Liver (tissue), 9 donors: ENCODE data around the gene RPL13A. TPM values are rescaled to one million over a fixed set of nuclear protein-coding genes. Genes with fewer than 3 reads are reported as not detected.
A peak's percentile ranks its signal among the peaks of the same experiment; 100 is the strongest.

Experiments
- DNase-seq: peaks from one replicate; pipeline ENCODE4 v3.0.0-alpha.2; 2017; ENCODE audit warnings: low spot score
- H3K27ac ChIP-seq, 2 donors: one replicate each; pipeline ENCODE4 v1.7.0; 2013; ENCODE audit warnings: inconsistent platforms in 2 of 2, low read length in 2 of 2, control low read depth in 1 of 2, low read depth in 1 of 2, mild to moderate bottlenecking in 1 of 2
- H3K27me3 ChIP-seq, 4 donors: one replicate each; pipeline versions ENCODE4 v1.6.1 to v1.7.0; 2013; ENCODE audit warnings: low read length in 3 of 4, inconsistent platforms in 1 of 4, mild to moderate bottlenecking in 1 of 4, moderate library complexity in 1 of 4; ENCODE audit not compliant: control insufficient read depth in 4 of 4, insufficient read depth in 4 of 4
- H3K36me3 ChIP-seq, 4 donors: one replicate each; pipeline versions ENCODE4 v1.6.1 to v1.7.0; 2013; ENCODE audit warnings: low read length in 3 of 4, mild to moderate bottlenecking in 3 of 4, low read depth in 1 of 4, moderate library complexity in 1 of 4; ENCODE audit not compliant: control insufficient read depth in 4 of 4, insufficient read depth in 3 of 4
- H3K4me1 ChIP-seq, 4 donors: one replicate each; pipeline versions ENCODE4 v1.6.1 to v1.7.0; 2013; ENCODE audit warnings: low read length in 3 of 4, mild to moderate bottlenecking in 3 of 4, moderate library complexity in 1 of 4; ENCODE audit not compliant: control insufficient read depth in 4 of 4, insufficient read depth in 4 of 4
- H3K4me3 ChIP-seq, 3 donors: one replicate each; pipeline versions ENCODE4 v1.6.1 to v1.7.0; 2013; ENCODE audit warnings: low read length in 3 of 3, control low read depth in 1 of 3, low read depth in 1 of 3, mild to moderate bottlenecking in 1 of 3
- H3K9ac ChIP-seq, 2 donors: one replicate each; pipeline ENCODE4 v1.7.0; 2013; ENCODE audit warnings: low read length in 2 of 2, mild to moderate bottlenecking in 2 of 2, moderate library complexity in 2 of 2, control low read depth in 1 of 2, low read depth in 1 of 2
- H3K9me3 ChIP-seq, 4 donors: one replicate each; pipeline versions ENCODE4 v1.6.1 to v1.7.0; 2013; ENCODE audit warnings: low read length in 3 of 4; ENCODE audit not compliant: control insufficient read depth in 4 of 4
- ATF3 ChIP-seq: IDR thresholded peaks from 2 replicates; pipeline ENCODE4 v1.6.1; 2016; ENCODE audit warnings: antibody characterized with exemption
- CTCF ChIP-seq: fragments of 150-350 bp; IDR thresholded peaks from 2 replicates; pipeline ENCODE4 v1.5.1; 2017; ENCODE audit warnings: improper control_type of control experiment, low read depth, low read length; ENCODE audit not compliant: missing input control
- EGR1 ChIP-seq, 2 donors: IDR thresholded peaks; 2 replicates each; pipeline ENCODE4 v1.6.1; 2016 to 2018; ENCODE audit warnings: antibody characterized with exemption in 2 of 2, low read depth in 2 of 2
- FOXA1 ChIP-seq: IDR thresholded peaks from 2 replicates; pipeline ENCODE4 v1.6.1; 2016; ENCODE audit warnings: antibody characterized with exemption
- FOXA2 ChIP-seq: IDR thresholded peaks from 2 replicates; pipeline ENCODE4 v1.6.1; 2016; ENCODE audit warnings: antibody characterized with exemption
- GABPA ChIP-seq, 2 donors: IDR thresholded peaks in 1 of 2; conservative IDR thresholded peaks in 1 of 2; 2 replicates each; pipeline ENCODE4 v1.6.1; 2016; ENCODE audit warnings: antibody characterized with exemption in 2 of 2, mild to moderate bottlenecking in 1 of 2, moderate library complexity in 1 of 2
- HNF4A ChIP-seq, 2 donors: conservative IDR thresholded peaks; 2 replicates each; pipeline ENCODE4 v1.6.1; 2016; ENCODE audit warnings: antibody characterized with exemption in 2 of 2, mild to moderate bottlenecking in 2 of 2
- HNF4G ChIP-seq: IDR thresholded peaks from 2 replicates; pipeline ENCODE4 v1.6.1; 2016; ENCODE audit warnings: antibody characterized with exemption
- JUND ChIP-seq, 2 donors: IDR thresholded peaks; 2 replicates each; pipeline ENCODE4 v1.6.1; 2016; ENCODE audit warnings: antibody characterized with exemption in 2 of 2
- MAX ChIP-seq: IDR thresholded peaks from 2 replicates; pipeline ENCODE4 v1.6.1; 2016; ENCODE audit warnings: antibody characterized with exemption
- NR2F2 ChIP-seq: IDR thresholded peaks from 2 replicates; pipeline ENCODE4 v1.6.1; 2016; ENCODE audit warnings: antibody characterized with exemption
- RAD21 ChIP-seq, 2 donors: IDR thresholded peaks; 2 replicates each; pipeline ENCODE4 v1.6.1; 2016; ENCODE audit warnings: antibody characterized with exemption in 2 of 2, mild to moderate bottlenecking in 2 of 2
- REST ChIP-seq: IDR thresholded peaks from 2 replicates; pipeline ENCODE4 v1.6.1; 2016; ENCODE audit warnings: antibody characterized with exemption, mild to moderate bottlenecking
- RXRA ChIP-seq, 2 donors: IDR thresholded peaks; 2 replicates each; pipeline ENCODE4 v1.6.1; 2017 to 2018; ENCODE audit warnings: antibody characterized with exemption in 2 of 2, mild to moderate bottlenecking in 1 of 2
- SP1 ChIP-seq: IDR thresholded peaks from 2 replicates; pipeline ENCODE4 v1.6.1; 2018; ENCODE audit warnings: antibody characterized with exemption, mild to moderate bottlenecking
- TAF1 ChIP-seq: conservative IDR thresholded peaks from 2 replicates; pipeline ENCODE4 v1.6.1; 2016; ENCODE audit warnings: antibody characterized with exemption, mild to moderate bottlenecking
- YY1 ChIP-seq: IDR thresholded peaks from 2 replicates; pipeline ENCODE4 v1.6.1; 2016; ENCODE audit warnings: antibody characterized with exemption, mild to moderate bottlenecking
- ZBTB33 ChIP-seq: IDR thresholded peaks from 2 replicates; pipeline ENCODE4 v1.6.1; 2016; ENCODE audit warnings: antibody characterized with exemption
- WGBS: extraction: QIAGEN DNeasy Blood & Tissue Kit; methylation state at CpG from one replicate; pipeline ENCODE4 v1.1.7; 2013; 5-methylcytosine and 5-hydroxymethylcytosine counted together
- polyA plus RNA-seq, 2 donors: library from polyadenylated mRNA; stranded (reverse) in 1 of 2; unstranded in 1 of 2; fragments of 200-250 nt in 1 of 2; fragments of >200 nt in 1 of 2; fragmentation: Nextera tagmentation in 1 of 2; extraction: Ambion mirVana in 1 of 2; gene quantifications; one replicate each; pipeline versions ENCODE4 v1.2.1 to v1.2.3, GENCODE V29; 2013 to 2015
- total RNA-seq, 2 donors: library from RNA; depleted of rRNA; stranded (reverse); fragments of >200 nt; gene quantifications; one replicate each; pipeline ENCODE4 v1.2.3, GENCODE V29; 2014
- donor health status: healthy.
- donor health status: healthy.
- donor health status: healthy.
- donor health status: healthy.
- donor health status: healthy.

The RPL13A gene
- total RNA-seq: 1,000 to 10,000 TPM in 1 of 2 donors, 100 to 1,000 TPM in 1; 444 to 1,553 TPM
- polyA plus RNA-seq: 1,000 to 10,000 TPM in 1 of 2 donors, 100 to 1,000 TPM in 1; 472 to 1,021 TPM

- TF ChIP-seq JUND (IDR thresholded peaks at IDR 0.05) (peak; percentile 30 to 33), HNF4A (conservative IDR thresholded peaks at IDR 0.05) (peak in 1 of 2 donors; percentile 49), TAF1 (peak; percentile 99), NR2F2 (no peak), ATF3 (peak; percentile 88), REST (peak; percentile 97), FOXA1 (peak; percentile 44), RXRA (IDR thresholded peaks at IDR 0.05) (peak in 1 of 2 donors; percentile 22), HNF4G (no peak), RAD21 (IDR thresholded peaks at IDR 0.05) (no peak), MAX (peak; percentile 29), CTCF (no peak), SP1 (peak; percentile 81), ZBTB33 (peak; percentile 97), FOXA2 (peak; percentile 38), EGR1 (IDR thresholded peaks at IDR 0.05; ENCODE audit: low read depth in 2 of 2) (peak; percentile 30 to 74), GABPA (IDR thresholded peaks at IDR 0.05 in 1 of 2, conservative IDR thresholded peaks at IDR 0.05 in 1 of 2) (peak; percentile 62 to 92), YY1 (peak; percentile 100)
- peak; percentile 99 for DNase-seq
- under 1% methylated on average over 57 of the region's 57 CpGs for WGBS
- Histone ChIP-seq H3K27me3 (no peaks in the 10 kb centered on the region), H3K36me3 (peaks cover 15 to 29% (median 28%) of the 10 kb centered on the region in 4 donors), H3K4me1 (peaks cover 0 to 21% (median 16%) of the 10 kb centered on the region in 4 donors), H3K4me3 (peak within 1 kb of the TSS; percentile 70 to 98 (median 89)), H3K9ac (peak within 1 kb of the TSS; percentile 83 to 93), H3K27ac (peak within 1 kb of the TSS; percentile 77 to 86), H3K9me3 (no peaks in the 10 kb centered on the region)
Measured at GRCh38 chr19:49487277-49488045, at the start of gene RPL13A. Gene RPL13A, plus strand, starts transcription at chr19:49487608. Its CDS starts 22 bp downstream, at chr19:49487630.
